Endothelial cell (in vitro differentiated cells): ENCODE data around the gene ZDHHC11B. TPM values are rescaled to one million over a fixed set of nuclear protein-coding genes. Genes with fewer than 3 reads are reported as not detected.
"Not testable (repeated sequence)": the region's sequence is repeated elsewhere in the genome, so short reads cannot be mapped to it uniquely, and the experiment has no call there.

ENCODE experiments used
- DNase-seq: peaks from one replicate; pipeline ENCODE4 v3.0.0; 2021; ENCODE audit warnings: low spot score
- H3K27ac Mint-ChIP-seq: one replicate; pipeline ENCODE4 v1.8.0; 2021; ENCODE audit warnings: mixed read lengths, inconsistent platforms; ENCODE audit not compliant: unreplicated experiment
- H3K27me3 Mint-ChIP-seq: one replicate; pipeline ENCODE4 v1.8.0; 2021; ENCODE audit warnings: mild to moderate bottlenecking, moderate library complexity, mixed read lengths, inconsistent platforms; ENCODE audit not compliant: unreplicated experiment
- H3K36me3 Mint-ChIP-seq: one replicate; pipeline ENCODE4 v1.8.0; 2021; ENCODE audit warnings: mild to moderate bottlenecking, low read depth, mixed read lengths, inconsistent platforms; ENCODE audit not compliant: unreplicated experiment
- H3K4me1 Mint-ChIP-seq: one replicate; pipeline ENCODE4 v1.8.0; 2021; ENCODE audit warnings: mild to moderate bottlenecking, mixed read lengths, inconsistent platforms; ENCODE audit not compliant: unreplicated experiment
- H3K4me3 Mint-ChIP-seq: one replicate; pipeline ENCODE4 v1.8.0; 2021; ENCODE audit warnings: mild to moderate bottlenecking, mixed read lengths, inconsistent platforms; ENCODE audit not compliant: unreplicated experiment
- H3K9me3 Mint-ChIP-seq: one replicate; pipeline ENCODE4 v1.8.0; 2021; ENCODE audit warnings: mixed read lengths, inconsistent platforms; ENCODE audit not compliant: unreplicated experiment
- CTCF ChIP-seq: fragments of 200-600 bp; sonication (generic); IDR thresholded peaks from one replicate; pipeline ENCODE4 v1.5.0; 2021; ENCODE audit warnings: antibody characterized with exemption; ENCODE audit not compliant: unreplicated experiment
- total RNA-seq: library from RNA; stranded (reverse); fragmentation: NEBNext Ultra II Directional; extraction: Animal tissue kit (Norgen Biotek cat#: 25700); gene quantifications from one replicate; pipeline ENCODE4 v1.2.1, GENCODE V29; 2021; ENCODE audit not compliant: unreplicated experiment

The ZDHHC11B gene
- total RNA-seq, 1 donor from 2014 or later: not detected

- Mint-ChIP-seq H3K9me3 (no peaks in the 10 kb centered on the region), H3K4me3 (no peak overlapping the region), H3K4me1 (peaks cover 3% of the 10 kb centered on the region), H3K27ac (no peak overlapping the region), H3K27me3 (peaks cover under 1% of the 10 kb centered on the region), H3K36me3 (peaks cover 3% of the 10 kb centered on the region)
- no peak for DNase-seq
- TF ChIP-seq CTCF: no peak
These were observed 35.3 kb downstream of the ZDHHC11B start for GRCh38 chr5:749101-749670.

DNA sequence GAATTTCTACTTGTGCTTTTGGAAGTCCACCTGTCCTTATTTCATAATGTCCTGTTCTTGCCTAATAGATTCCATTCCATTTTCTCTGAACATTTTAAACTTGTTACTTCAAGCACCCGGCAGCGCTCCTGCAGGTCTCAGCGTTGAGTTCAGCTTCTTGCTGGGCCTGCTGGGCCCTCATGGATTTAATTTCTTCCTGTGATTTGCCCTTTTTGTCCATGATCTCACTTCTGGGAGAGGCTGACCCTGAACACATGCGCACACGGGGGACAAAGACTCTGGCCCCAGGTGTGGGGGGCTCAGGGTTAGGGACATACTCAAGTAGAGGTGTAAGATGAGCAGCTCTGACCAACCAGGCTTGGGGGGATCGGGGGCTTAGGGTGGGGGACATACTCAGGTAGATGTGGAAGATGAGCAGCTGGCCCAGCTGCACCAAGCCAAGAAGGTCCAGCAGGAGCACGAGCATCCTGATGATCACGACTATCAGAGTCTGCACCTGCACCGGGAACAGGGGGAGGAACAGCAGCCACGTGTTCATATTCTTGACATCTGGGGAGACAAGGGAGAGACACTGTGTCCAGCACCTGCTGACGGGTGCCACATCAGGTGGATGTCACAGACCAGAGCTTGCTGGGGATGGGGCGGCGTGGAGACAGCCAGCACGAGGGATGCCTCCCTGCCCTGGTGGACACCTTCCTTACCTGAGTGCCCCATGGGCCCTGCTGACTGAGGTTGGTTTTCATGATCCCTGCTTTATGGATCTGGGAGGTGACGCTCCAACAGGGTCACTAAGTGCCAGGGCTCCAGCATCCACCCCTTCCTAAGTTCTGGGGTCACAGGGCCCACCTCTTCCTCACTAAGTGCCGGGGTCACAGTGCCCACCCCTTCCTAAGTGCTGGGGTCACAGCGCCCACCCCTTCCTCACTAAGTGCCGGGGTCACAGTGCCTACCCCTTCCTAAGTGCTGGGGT is 36.2 kb downstream of the ZDHHC11B start:
- not testable (repeated sequence) for H3K36me3 Mint-ChIP-seq, H3K4me1 Mint-ChIP-seq, H3K4me3 Mint-ChIP-seq, H3K27me3 Mint-ChIP-seq, H3K9me3 Mint-ChIP-seq, H3K27ac Mint-ChIP-seq, DNase-seq

DNA sequence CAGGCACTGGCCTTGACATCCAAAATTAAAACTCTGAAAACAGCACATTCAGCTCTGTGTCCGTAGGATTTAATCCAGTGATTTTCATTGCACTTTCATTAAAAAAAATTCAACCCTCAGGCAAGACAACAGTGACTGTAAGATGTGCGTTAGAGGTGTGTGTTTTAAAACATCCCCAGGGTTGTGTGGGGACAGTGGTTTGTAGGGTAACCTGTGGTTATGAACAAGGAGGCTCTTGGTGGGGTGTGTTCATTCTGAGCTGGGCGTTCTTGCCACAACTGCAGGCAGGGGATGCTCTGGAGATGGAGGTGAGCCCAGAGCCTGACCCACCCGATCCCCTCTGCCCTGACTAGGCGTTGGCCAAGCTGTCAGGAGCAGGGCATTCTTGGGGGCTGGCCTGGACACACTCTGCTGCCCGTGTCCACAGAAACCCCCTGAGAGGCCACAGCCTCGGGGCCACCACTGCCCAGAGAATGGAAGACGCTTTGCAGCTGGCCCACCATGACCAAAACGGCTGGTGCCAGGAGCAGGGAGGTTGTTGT is 37.2 kb downstream of the ZDHHC11B start:
- not testable (repeated sequence) for H3K36me3 Mint-ChIP-seq, H3K4me3 Mint-ChIP-seq, DNase-seq, H3K27ac Mint-ChIP-seq, H3K9me3 Mint-ChIP-seq, H3K27me3 Mint-ChIP-seq, H3K4me1 Mint-ChIP-seq

- DNase-seq: no peak
- no peak overlapping the region for H3K27ac Mint-ChIP-seq
These were observed 38.2 kb downstream of the ZDHHC11B start for GRCh38 chr5:746258-746761.

DNA sequence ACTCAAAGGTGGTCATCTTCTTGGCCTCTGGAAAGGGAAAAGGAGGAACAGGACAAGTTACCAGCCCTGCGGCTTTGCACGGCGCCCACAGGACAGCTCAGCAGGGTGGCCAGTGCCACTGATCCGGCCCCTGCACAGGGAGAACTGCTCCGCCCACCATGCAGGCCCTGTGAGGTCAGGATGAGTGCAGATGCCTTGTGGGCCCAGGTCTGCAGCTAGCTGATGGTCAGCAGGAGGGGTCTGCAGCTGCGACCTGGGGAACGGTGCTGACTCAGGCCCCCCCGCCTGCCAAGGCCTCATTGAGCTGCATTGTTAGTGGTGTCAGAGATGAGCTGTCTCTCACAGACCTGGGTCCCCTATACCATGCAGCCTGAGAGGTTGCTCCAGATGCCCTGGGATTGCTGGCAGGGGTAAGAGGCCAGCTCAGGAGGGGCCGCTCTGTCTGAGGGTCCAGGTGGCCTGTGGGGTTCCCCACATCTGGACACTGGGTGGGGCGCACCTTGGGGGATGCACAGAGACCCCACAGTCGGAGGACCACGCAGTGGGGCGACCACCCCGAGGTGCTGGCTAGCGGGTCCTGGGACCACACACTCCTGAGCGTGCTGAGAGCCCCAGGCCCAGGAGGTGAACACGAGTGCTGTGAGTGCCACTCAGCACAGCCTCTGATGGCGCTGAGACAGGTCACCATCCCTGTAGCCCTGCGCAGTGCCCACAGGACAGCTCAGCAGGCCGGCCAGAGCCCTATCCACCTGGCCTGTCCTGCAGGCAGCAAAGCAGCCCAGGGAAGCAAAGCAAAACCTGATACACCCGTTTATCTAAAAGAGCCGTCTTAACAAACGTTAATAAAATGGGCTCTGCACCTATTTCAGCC is 39.0 kb downstream of the ZDHHC11B start:
- H3K27me3 Mint-ChIP-seq, H3K4me3 Mint-ChIP-seq, DNase-seq, H3K9me3 Mint-ChIP-seq, H3K4me1 Mint-ChIP-seq, H3K27ac Mint-ChIP-seq, H3K36me3 Mint-ChIP-seq: not testable (repeated sequence)

More at GRCh38 chr5:746258-746761, 38.2 kb downstream of the ZDHHC11B start:
- H3K9me3 Mint-ChIP-seq: no peaks in the 10 kb centered on the region
- H3K4me3 Mint-ChIP-seq: no peak overlapping the region
- peaks cover 2% of the 10 kb centered on the region for H3K27me3 Mint-ChIP-seq
- H3K4me1 Mint-ChIP-seq: peaks cover 5% of the 10 kb centered on the region
- H3K36me3 Mint-ChIP-seq: no peaks in the 10 kb centered on the region
- no peak for TF ChIP-seq CTCF

GRCh38 chr5:743696-744404 is 40.7 kb downstream of the ZDHHC11B start:
- not testable (repeated sequence) for H3K4me3 Mint-ChIP-seq, H3K36me3 Mint-ChIP-seq, H3K27me3 Mint-ChIP-seq, DNase-seq, H3K4me1 Mint-ChIP-seq, H3K9me3 Mint-ChIP-seq
- H3K27ac Mint-ChIP-seq: peak overlapping the region; percentile 62

GRCh38 chr5:742276-742675 is 42.3 kb downstream of the ZDHHC11B start:
- H3K27ac Mint-ChIP-seq: not testable (repeated sequence)

GRCh38 chr5:734145-734544 is 50.4 kb downstream of the ZDHHC11B start:
- not testable (repeated sequence) for H3K4me3 Mint-ChIP-seq, H3K27ac Mint-ChIP-seq, H3K9me3 Mint-ChIP-seq, H3K36me3 Mint-ChIP-seq, H3K27me3 Mint-ChIP-seq, DNase-seq, H3K4me1 Mint-ChIP-seq

More at GRCh38 chr5:742276-742675, 42.3 kb downstream of the ZDHHC11B start:
- H3K4me1 Mint-ChIP-seq, H3K36me3 Mint-ChIP-seq, H3K4me3 Mint-ChIP-seq, H3K27me3 Mint-ChIP-seq, H3K9me3 Mint-ChIP-seq, DNase-seq: not testable (repeated sequence)
